ENCODE measurements around the gene UQCRHL.
A peak's percentile ranks its signal among the peaks of the same experiment; 100 is the strongest.
"Not testable (repeated sequence)": the region's sequence is repeated elsewhere in the genome, so short reads cannot be mapped to it uniquely, and the experiment has no call there.

UQCRHL gene

DNA sequence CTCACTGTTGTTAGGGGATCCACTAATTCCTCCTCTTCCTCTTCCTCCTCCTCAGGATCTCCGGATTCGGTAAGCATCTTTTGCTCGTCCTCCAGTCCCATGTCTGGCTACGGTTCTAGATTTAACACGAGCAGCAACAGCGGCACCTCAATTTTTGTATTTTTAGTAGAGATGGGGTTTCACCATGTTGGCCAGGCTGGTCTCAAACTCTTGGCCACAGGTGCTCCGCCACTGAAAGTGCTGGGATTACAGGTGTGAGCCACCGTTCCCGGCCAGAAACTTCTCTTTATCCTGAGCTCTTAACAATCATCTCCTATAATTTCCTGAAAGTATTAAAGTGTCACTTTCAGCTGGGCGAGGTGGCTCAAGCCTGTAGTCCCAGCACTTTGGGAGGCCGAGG, at the start of gene UQCRHL:
UQCRHL (minus strand) TSS at position 101 of the 400 bp plus-strand sequence; CDS start at position 101, 0 bp downstream.
- DNase-seq = not testable (repeated sequence)

DNA sequence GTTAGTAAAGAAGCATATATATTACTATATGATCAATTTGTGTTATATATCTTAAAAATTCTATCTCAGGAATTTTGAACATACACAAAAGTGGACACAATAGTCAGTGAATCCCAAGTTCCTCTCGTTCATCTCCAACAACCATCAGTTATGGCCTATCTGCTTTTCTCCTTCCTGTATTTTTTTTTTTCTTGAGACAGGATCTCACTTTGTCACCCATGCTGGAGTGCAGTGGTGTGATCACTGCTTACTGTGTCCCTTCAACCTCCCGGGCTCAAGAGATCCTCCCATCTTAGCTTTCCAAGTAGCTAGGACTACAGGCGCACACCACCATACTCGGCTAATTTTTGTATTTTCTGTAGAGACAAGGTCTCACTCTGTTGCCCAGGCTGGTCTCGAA, 49.4 kb upstream of the UQCRHL start:
- DNase-seq = no peak

- no peak for DNase-seq
These were observed 45.4 kb upstream of the UQCRHL start for GRCh38 chr1:15852828-15853302.

DNA sequence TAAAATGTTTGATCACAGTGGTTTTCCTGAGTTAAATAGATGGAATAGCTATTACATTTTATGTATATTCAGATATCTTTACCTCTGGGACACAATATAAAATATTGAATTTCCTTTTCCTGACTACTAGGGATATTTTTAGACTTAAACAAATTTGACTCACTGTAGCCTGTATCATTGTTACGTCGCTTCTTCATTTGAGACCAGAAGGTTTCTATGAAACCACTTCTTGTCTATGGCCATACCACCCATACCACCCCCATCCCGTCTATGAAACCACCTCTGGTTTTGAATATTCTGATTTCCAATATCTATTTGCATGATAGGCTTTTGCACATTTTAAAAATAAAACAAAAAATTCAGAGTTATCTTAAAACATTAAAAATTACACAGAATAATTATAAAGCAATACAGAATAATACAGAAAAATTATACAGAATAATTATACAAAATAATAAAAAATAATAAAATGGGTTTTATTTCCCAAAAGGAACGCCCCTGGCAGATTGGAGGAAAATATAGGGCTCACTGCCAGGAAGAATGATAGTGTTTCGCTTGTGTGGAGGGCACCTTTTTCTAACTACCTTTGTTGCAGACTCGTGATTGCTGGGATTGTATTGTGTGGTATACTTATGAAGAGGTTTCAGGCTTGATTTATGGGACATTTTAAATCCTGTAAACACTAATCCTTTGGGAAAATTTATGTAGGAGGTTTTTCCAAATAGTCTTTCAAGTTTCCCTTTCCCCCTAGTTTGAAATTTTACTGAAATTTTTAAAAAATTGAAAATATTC, 44.8 kb upstream of the UQCRHL start:
- DNase-seq = no peak

- DNase-seq = no peak
These were observed 44.0 kb upstream of the UQCRHL start for GRCh38 chr1:15851210-15852035.

DNA sequence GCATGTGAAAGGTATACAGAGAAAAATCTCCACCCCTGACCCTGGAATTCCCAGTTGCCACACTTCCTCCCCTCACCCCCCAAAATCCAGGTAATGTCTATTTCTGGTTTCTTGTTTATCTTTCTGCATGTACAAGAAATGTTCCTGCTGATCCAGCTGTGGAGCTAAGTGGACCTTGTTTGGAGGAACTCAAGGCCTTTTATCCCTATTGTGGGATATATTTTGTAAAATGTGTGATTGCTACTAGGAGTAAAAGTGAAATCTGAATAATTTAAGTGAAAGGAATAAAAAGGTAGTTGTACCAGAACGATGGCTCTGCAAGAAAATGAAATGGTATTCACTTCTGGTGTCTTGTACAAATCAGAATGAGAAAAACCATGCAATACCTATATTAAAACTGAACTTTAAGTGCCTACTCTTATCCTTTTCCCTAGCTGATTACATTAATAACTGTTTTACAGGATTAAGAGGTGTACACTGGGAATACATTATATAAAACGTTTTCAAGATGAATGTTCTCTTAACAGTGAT, 43.1 kb upstream of the UQCRHL start:
- DNase-seq = no peak

GRCh38 chr1:15849775-15850324, 42.4 kb upstream of the UQCRHL start:
- DNase-seq = peak; percentile 44

DNA sequence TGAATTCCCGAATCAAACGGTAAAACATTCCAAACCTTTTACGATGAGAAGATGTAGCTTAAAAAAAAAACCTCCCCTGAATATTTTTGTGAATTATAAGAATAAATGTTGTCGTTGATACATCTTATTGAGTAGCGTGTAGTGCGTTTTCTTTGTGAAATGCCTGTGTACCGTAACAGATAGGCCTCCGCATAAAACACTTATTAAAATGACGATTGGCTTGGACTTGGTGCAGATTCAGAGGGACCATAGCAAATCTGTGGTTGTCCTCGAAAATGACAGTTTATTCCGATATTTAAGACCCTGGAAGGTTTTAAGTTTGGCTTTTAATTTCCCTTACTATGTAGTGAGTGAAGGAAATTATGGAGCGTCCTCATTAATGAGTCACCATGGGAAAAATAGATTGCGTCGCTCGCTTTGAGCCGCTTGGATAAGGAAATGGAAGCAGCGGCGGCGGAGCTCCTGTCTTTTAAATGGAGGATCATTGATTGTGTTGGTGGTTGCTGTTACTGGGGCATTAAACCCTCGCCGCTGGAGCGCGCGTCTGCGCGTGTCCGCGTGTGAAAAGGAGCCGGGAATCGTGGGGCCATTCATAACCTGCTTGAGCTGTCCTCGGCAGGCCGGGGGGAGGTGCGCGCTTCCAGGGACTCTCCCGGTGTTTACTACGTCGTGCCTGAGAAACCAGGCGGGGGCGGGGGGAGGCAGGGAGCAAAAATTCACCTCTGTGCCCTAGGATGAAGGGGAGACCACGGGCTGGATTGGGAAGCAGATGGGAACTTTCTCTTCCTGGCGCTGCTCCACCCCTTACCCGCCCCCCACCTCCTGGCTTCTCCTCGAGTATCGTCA, 41.7 kb upstream of the UQCRHL start:
- DNase-seq = peak; percentile 75

DNA sequence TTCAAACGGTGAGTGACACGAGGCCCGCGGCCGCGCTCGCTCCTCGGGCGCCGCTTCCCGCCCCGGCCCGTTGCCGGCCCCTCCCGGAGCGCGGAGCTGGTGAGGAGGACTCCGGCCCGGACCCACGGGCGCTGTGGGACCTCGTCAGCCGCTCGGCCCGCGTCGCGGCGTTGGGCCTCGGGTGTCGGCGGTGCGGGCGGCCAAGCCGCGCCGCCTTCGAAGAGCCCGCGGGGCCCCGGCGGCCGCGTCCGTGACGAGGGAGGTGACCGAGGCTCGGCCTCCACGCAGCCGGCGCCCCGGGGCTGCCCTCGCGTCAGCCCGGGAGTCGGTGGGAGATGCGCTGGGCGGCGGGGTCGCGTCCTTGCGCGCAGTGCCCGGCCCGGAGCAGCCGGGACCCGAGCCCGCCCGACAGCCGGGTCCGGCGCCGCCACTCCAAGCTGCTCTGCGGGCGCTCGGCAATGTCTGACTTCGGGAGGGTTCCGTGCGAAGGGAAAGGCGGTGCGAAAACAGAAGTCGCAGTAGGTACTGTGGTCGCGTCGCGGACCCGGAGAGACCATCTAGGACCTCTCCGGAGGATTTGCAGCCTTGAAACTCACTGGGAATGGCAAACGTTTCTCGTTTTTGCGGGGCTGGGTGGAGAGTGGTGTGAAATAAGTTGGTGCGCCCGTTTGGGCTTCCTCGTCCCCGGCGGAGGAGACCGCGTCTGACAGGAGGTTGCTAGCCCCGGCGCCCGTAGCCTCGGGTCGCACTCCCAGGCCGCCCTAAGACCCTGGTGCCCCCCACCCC, 40.9 kb upstream of the UQCRHL start:
- DNase-seq = peak; percentile 56

DNA sequence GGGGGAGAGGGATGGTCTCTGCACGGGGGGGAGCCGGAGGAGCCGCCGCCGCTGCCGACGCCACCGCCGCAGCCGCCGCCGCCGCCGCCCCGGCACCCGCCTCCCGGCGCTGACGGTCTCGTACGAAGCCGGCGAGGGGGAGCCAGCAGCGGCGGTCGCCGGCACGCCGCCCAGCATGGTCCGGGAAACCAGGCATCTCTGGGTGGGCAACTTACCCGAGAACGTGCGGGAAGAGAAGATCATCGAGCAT, 40.4 kb upstream of the UQCRHL start:
- DNase-seq = no peak

GRCh38 chr1:15847100-15847892, 39.8 kb upstream of the UQCRHL start, which contains the start of gene SPEN:
Gene SPEN, plus strand, starts transcription at chr1:15847707. Its CDS starts 361 bp downstream, at chr1:15848068.
- DNase-seq = peak; percentile 99

DNA sequence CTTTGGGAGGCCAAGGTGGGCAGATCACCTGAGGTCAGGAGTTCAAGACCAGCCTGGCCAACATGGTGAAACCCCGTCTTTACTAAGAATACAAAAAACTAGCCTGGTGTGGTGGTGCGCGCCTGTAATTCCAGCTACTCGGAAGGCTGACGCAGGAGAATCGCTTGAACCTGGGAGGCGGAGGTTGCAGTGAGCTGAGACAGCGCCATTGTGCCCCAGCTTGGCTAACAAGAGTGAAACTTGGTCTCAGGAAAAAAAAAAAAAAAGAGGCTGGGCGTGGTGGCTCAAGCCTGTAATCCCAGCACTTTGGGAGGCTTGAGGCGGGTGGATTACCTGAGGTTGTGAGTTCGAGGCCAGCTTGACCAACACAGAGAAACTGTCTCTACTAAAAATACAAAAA, 38.6 kb upstream of the UQCRHL start:
- not testable (repeated sequence) for DNase-seq

DNA sequence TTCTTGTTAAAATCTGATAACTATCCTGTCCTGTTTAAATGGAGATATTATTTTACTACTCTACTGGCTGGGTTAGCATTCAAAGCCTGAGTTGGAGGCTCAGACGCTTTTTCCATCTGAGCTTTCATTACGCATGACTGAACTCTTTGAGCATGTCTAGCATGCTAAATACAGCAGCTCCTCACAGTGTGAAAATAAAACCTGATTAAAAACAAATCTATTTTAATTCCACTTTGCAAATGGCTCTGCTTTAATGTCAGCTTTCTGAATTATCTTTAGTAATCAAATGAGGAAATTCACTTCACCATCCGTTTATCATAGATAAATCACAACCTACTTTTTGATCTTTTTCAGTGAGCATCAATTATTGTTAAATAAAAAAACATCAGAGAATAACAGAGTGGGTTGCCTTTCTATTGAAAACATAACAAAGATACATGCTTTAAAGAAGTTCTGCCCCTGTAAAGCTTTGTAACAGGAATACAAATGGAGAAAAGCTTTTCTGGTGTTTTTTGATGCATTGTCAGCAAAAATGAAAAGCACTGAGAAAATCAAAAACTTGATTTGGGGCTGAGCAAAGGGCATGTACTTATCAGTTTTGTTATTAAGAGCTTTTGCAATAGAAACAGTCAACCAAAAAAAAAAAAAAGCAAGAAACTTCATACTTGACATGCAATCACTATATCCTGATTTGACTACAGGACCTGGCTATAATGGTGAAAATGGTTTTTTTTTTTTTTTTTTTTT, 36.5 kb upstream of the UQCRHL start:
- DNase-seq = no peak

GRCh38 chr1:15838721-15839120, 31.3 kb upstream of the UQCRHL start:
- no peak for DNase-seq

DNA sequence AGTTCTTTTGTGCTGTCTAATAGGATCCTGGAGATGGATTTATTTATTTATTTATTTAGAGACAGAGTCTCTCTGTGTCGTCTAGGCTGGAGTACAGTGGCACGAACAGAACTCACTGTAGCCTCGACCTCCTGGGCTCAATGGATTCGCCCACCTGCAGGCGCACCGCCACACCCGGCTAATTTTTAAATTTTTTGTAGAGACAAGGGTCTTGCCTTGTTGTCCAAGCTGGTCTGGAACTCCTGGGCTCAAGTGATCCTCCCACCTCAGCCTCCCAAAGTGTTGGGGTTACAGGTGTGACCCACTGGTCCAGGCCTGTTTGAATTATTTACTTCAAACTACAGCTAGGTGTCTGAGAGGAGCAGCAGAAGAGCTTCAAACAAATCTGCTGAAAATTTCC, 30.5 kb upstream of the UQCRHL start:
- DNase-seq = no peak

DNA sequence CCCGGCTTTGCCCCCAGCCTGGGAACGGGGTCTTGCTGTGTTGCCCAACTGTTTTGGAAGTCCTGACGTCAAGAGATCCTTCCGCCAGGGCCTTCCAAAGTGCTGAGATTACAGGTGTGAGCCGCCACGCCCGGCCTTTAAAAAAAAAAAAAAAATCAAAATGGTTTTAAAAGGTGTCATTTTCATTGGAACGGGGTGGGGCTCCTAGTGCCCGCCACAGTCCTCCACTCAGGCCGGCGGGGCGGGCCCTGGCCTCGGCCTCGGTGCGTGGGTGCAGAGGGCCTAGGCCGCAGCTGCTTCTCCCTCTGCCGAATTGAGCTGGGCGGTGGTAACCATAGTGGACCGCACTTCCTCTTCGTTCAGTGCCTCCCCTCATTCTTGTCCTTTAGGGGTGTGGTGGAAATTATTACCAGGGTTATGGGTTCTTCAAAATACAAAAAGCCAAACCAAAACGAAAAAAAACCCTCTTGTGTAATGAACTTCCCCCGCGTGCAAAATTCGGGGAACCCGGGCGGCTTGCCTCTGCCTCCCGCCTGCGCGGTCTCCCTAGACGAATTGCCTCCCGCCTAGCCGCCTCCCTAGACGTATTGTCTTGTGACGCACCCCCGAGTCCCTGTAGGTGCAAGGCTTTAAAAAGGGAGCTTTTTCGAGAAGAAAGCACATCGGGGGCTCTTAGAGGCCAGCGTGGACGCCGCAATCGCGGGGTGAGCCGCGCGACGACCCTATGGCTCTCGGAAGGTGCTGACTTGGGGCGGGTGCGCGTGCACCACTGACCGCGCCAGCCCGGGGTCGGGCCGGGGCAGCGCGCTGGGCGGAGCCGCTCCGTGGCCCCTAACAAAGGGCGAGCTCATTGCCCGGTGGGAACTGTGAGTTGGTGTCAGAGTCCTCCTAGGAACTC, 29.6 kb upstream of the UQCRHL start:
- peak; percentile 35 for DNase-seq

- DNase-seq = not testable (repeated sequence)
These were observed 29.0 kb upstream of the UQCRHL start for GRCh38 chr1:15836511-15836771.

- DNase-seq = peak; percentile 100
These were observed 28.5 kb upstream of the UQCRHL start for GRCh38 chr1:15835741-15836510.

Data from activated naive CD4-positive, alpha-beta T cell treated with anti-CD3 and anti-CD28 coated beads, Interleukin-2, amount 50 U/mL, for 16 hours (primary cell).